HG03159 (cell line): ENCODE results near the gene CARD19.

ENCODE experiments used
- ATAC-seq: cut with Tn5 transposase; IDR thresholded peaks from one replicate; pipeline ENCODE4 v1.9.1; 2021; ENCODE audit warnings: mild to moderate bottlenecking, moderate library complexity; ENCODE audit not compliant: unreplicated experiment

The CARD19 gene

GRCh38 chr9:93117924-93118862, 22.2 kb downstream of the CARD19 start:
- ATAC-seq: no peak

- no peak for ATAC-seq
Observed at GRCh38 chr9:93118863-93119702, 23.1 kb downstream of the CARD19 start.

- ATAC-seq: no peak
Observed at GRCh38 chr9:93119703-93119952, 23.6 kb downstream of the CARD19 start.

GRCh38 chr9:93119953-93120845, 24.2 kb downstream of the CARD19 start:
- ATAC-seq: peak; percentile 93

GRCh38 chr9:93120846-93121315, 24.9 kb downstream of the CARD19 start:
- ATAC-seq: no peak

GRCh38 chr9:93121316-93122241, 25.6 kb downstream of the CARD19 start:
- ATAC-seq: no peak

- ATAC-seq: no peak
Observed at GRCh38 chr9:93122721-93123221, 26.8 kb downstream of the CARD19 start.

GRCh38 chr9:93123561-93124283, 27.7 kb downstream of the CARD19 start:
- ATAC-seq: no peak

- no peak for ATAC-seq
Observed at GRCh38 chr9:93124793-93125192, 28.8 kb downstream of the CARD19 start.

GRCh38 chr9:93125331-93125894, 29.4 kb downstream of the CARD19 start:
- no peak for ATAC-seq

- no peak for ATAC-seq
Observed at GRCh38 chr9:93126151-93126781, 30.2 kb downstream of the CARD19 start.

GRCh38 chr9:93126825-93127368, 30.9 kb downstream of the CARD19 start:
- ATAC-seq: no peak

- ATAC-seq: no peak
Observed at GRCh38 chr9:93127395-93127911, 31.4 kb downstream of the CARD19 start.

- ATAC-seq: no peak
Observed at GRCh38 chr9:93128011-93128714, 32.1 kb downstream of the CARD19 start.

GRCh38 chr9:93128715-93129224, 32.8 kb downstream of the CARD19 start:
- ATAC-seq: no peak

GRCh38 chr9:93129286-93129685, 33.3 kb downstream of the CARD19 start:
- no peak for ATAC-seq
